GM21360 (cell line): ENCODE measurements around the gene IL15RA.

Source experiments
- ATAC-seq: cut with Tn5 transposase; IDR thresholded peaks from one replicate; pipeline ENCODE4 v1.9.1; 2021; ENCODE audit warnings: mild to moderate bottlenecking, moderate library complexity; ENCODE audit not compliant: unreplicated experiment

IL15RA gene, protein sequence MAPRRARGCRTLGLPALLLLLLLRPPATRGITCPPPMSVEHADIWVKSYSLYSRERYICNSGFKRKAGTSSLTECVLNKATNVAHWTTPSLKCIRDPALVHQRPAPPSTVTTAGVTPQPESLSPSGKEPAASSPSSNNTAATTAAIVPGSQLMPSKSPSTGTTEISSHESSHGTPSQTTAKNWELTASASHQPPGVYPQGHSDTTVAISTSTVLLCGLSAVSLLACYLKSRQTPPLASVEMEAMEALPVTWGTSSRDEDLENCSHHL

DNA sequence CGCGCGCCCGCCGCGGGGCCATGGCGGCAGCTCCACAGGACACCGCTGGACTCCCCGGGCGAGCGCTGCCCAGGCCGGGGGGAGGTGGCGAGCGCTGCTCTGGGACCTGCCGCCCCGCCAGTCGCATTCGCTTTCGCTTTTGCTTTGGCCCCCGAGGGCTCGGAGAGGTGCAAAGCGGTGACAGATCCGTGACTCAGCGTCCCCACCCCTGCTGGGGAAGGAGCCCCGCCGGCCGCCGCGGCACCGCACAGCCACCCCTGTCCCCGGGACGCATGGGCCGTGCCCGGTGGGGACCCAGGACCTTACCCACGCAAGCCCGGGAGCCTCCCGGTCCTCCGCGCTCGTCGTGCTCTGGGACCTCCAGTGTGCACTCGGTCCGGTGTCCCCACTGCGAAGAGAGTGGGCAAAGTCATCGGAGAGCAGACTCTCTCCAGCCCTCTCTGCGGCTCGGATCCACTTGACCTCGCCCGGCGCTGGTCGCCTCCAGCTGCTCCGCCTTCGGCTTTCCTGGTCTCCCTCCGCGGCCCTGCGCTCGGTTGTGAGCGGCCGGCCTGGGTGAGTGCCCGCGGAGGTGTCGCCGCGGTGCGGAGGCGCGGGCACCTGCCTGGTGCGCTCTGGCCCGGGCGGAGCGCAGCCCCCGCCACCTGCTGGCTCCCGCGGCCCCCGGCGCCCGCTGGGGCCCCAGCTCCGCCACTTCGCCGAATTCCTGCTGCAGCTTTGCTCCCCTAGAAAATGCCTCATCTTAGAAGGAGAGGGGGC lies at the start of gene IL15RA:
Gene IL15RA (minus strand): TSS at position 73 of the 759 bp plus-strand sequence. CDS start 51 bp downstream, at position 22.
- peak; percentile 60 for ATAC-seq

DNA sequence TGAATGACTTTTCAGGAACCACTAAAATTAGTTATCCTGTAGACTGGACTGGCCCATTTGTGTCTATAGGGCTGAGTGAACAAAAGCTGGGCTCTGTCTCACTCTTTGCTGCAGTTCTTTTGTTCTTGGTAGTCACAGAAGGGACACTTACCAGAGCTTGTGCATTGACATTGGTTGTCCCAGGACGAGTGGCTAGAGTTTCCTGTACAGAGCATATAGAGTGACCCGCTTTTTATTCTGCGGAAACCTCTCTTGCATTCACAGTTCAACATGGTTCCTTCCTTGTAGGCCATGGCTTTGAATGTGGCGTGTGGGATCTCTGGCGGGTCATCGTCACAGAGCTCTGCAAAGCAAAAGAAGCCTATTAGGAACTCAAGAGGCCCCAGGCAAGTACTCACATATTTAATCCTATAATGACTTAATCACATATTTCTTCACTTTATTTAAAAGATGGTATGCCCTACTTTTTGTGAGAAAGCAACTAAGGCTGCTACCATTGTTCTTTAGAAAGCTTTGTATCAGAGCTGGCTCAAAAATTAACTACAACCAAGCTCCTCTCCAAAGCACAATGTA lies 48.4 kb upstream of the IL15RA start:
- no peak for ATAC-seq

DNA sequence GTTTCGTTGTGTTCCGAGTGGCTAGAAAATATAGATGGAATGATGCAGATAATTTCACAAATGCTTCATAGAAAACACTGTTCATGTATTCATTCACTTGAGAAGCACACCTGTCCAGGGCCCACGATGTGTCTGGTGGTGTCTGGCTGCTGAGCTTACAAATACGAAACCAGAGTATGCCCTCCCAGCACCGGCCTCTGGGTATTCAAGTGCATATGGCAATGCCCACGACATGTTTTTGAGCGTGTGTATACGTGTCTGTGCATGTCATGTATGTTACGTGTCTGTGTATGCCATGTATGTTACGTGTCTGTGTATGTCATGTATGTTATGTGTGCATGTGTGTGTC lies 47.0 kb upstream of the IL15RA start:
- no peak for ATAC-seq

DNA sequence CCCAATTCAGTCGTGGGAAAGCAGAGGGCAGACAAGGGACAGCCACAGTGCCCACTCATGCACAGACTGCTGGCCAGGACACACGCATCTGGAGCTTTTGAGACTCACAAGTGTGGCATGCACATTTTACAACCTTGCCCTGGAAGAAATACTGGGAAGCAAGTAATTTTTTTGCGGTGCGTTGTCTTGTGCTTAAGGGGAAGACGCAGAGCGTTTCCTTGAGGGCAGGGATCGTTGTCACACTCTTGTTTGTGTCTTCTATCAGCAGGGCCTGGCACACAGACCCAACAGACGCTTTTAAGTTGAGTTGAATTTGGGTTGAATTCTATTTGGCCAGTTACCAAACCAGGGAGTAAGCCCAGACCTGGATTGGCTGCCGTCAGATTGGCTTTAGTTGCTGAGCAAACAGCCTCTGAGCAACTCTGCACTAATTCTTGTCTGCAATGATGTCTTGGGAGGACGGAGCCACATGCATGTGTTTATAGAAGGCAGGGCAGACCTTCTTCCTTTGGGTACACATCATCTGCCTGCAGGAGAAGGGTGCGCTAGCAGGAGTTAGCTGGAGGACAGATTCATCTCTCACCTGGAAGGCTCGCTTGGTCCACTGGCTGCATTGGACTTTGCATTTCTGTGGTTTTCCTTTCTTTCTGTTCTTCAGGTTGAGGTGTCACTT lies 46.5 kb upstream of the IL15RA start:
- ATAC-seq: no peak

DNA sequence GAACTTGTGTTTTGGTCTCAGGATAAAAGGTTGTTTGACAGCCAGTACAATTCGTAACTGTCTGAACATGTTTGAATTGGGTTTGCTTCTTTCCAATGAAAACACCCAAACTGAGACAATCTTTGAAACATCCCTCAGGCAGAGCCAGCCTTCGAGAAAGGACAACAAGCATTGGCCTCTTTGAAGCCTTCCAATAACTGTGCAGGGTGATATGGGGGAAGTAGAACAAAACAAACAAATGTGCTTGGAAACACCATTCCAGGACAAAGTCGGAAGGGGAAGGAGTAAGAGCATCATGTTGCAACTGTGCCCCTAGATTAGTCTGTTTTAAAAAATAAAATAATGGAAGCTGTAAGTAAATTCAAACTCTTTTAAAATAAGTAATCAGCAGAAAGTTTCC lies 45.3 kb upstream of the IL15RA start:
- no peak for ATAC-seq

DNA sequence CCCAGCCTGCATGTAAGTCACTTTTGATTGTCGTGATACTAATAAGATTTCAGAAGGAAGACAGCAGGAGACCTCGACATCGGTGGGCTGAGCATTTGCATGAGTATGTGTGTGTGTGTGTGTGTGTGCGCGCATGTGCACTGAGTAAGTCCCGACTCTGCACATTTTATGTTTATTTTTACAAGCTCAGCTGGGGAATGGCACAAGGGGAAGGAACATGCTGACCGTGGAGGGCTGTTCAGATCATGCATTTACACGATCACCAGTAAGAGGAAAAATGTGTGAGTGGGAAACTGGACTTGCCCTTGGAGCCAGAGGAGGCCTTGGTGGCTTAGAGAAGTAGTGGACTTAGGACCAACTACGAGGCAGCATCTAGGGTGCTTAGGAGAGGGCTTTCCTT lies 43.5 kb upstream of the IL15RA start:
- ATAC-seq: no peak

DNA sequence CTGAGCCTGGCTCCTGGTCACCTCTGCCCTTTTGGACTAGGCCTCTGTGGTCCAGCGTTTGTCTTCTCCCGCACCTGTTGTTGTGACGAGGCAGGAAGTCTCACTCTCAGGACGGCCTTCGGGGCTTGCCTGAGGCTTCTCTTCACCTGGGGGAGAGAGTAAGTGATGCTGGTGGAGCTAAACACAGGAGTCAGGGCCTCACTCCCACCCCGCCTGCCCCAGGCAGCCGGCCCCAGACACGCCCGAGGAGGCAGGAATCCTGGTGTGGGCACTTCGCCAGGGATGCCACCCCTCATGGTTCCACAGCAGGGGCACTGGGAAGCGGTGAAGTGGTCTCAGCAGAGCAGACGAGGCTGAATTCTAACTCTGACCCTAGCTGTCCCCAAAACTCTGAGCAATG lies 42.5 kb upstream of the IL15RA start:
- no peak for ATAC-seq

DNA sequence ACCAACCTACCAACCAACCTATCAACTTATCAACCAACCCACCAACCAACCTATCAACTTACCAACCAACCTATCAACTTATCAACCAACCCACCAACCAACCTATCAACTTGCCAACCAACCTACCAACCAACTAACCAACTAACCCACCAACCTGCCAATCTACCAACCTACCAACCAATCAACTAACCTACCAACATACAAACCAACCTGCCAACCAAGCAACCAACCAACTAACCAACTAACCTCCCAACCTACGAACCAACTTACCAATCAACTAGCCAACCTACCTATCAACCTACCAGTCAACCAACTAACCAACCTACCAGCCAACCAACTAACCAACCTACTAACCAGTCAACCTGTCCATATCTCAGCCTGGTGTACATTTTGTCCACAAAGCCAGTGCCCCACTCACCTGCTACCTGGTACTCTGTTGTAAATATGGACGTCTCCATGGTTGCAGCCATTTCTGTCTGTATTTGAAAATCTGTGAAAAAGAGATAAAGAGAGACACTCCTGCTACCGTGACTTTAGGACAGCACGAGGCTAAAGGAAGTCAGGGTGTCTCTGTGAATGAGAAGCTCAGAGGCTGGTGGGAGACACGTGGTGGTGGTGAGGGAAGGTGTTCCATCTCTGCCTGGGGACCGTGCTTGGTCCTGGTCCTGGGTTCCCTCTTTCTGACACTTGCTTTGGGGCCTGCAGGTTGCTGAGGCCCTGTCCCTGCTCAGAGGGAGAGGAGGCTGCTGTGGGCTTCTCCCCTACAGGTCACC lies 41.9 kb upstream of the IL15RA start:
- ATAC-seq: no peak

DNA sequence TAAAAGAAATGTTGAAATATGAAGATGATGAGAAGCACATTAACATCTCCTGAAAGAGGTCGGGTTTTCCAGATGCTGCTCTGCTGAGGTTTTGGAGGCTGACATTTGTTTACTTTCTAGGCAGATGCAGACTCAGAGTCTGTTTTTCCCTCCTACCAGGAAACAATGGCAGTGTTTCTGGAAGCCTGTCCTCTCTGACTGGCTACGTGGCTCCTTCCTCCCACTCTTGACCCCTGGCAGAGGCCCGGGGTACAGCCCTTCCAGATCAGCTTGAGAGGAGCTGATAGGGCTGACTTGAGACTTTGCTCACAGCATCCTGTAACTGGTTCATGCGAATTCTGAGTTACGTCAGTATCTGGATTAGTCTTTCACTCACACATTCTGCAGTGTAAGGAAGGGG lies 41.1 kb upstream of the IL15RA start:
- ATAC-seq: no peak

DNA sequence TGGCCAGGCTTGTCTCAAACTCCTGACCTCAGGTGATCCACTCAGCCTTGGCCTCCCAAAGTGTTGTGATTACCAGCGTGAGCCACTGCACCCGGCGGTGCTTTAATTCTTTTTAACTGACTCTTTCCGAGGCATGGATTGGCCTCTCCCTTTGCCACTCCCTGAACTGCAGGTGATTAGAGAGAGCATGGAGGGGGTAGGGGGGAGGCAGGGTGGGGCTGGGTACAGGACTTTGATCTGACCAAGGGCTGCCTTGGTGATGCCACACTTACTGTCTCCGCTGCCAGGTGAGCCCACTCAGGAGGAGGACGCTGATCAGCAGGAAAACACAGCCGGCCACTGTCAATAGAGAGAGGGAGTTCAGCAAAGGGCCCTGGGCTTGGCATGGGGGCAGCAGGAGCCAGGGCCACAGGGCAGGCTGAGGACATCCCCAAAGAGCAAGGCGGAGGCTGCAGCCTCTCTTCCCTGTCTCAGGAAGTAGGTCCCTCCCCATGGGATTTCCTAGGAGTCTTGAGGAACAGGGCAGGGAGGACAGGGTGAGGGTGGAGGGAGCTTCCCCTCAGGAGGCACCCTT lies 40.5 kb upstream of the IL15RA start:
- no peak for ATAC-seq

DNA sequence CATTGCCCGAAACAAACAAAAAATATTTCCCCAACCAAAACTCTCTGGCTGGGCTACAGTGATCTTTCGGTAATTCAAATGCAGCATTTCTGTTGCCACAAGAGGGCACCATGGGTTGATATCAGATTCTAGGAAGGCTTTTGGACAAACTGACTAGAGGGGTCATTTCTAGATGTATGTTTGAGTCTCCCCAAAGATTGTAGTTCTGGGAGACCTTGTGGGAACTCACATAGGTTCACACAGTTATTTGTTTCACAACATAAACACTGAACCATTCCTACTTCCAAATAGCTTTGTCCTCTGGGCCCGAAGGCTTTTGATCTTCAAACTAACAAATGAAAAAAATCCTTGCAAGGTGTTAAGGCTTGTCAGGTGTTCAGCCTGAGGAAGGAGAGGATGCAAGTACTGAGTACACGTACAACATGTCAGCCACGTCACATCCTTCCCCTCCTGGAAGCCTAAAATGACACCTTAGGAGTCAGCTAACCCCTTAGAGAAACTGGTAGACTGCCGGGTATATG lies 37.0 kb upstream of the IL15RA start:
- no peak for ATAC-seq

DNA sequence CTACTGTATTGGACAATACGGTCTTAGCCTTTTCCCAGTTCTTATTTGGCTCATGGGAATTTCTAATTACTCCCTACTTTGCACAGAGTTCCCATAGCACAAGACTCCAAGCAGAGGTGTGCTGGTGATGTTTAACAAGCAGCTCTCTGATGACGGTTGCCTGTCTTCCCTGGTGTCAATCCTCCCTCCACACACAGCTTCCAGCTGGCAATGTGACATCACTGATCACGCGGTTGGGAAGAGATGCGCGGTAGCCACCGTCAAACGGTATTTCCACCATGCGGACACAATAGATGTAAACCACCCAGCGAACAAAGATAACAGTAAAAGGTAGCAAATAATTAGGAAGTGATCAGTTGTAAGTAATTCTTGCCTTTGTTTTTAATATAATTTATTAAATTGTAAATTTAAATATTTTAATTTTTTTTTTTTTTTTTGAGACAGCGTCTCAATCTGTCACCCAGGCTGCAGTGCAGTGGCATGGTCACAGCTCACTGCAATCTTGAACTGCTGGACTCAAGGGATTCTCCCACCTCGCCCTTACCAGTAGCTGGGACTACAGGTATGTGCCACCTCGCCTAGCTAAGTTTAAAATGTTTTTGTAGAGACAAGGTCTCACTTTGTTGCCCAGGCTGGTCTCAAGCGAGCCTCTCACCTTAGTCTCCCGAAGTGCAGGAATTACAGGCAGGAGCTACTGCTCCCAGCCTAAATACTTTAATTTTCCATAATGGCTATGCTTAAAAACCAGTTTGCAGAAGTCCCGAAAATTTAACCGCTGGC lies 36.3 kb upstream of the IL15RA start:
- ATAC-seq: no peak

DNA sequence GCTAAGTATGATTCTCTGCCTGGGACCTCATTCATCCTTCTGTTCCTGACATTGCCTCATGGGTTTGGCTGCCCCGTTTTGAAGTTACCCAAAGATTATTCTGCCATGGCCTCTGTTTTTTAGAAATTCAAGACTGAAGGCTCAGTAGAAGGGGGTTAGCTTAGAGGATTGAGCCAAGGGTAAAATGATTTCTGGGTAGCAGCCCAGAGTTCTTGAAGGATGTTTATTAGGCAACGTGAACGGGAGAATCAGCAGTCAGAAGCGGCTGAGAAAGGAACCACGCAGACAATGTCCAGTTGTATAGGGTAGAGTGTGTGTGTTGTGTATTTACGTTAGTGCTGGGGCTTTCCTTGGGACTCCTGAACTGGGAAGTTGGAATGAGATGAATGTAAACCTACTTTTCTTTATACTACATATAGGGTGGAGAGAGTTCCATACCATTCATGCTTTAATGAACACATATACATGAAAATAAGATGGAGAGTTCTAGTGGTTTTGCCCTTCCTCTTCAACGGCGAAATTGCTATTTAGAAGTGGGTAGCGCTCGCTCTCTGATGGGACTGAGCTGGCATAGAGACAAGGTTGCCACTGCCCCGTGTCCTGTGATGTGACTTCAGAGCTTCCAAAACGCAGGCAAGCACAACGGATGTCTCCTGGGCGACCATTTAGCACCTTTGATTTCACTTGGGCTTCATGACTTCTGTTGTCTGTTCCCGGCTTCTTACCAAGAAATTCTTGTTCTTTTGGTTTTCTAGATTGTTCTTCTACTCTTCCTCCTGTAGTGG lies 35.0 kb upstream of the IL15RA start:
- no peak for ATAC-seq

DNA sequence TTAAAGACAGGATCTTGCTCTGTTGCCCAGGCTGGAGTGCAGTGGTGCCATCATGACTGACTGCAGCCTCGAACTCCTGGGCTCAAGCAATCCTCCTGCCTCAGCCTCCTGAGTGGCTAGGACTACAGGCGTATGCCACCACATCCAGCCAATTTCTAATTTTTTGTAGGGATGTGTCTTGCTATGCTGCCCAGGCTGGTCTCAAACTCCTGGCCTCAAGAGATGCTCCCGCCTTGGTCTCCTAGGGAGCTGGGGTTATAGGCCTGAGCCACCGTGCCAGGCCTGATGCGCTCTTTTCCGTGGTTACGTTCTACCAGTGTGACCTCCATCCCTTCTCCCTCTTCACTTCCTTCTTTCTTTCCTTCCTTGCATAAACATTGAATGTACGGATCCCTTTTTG lies 34.2 kb upstream of the IL15RA start:
- no peak for ATAC-seq

DNA sequence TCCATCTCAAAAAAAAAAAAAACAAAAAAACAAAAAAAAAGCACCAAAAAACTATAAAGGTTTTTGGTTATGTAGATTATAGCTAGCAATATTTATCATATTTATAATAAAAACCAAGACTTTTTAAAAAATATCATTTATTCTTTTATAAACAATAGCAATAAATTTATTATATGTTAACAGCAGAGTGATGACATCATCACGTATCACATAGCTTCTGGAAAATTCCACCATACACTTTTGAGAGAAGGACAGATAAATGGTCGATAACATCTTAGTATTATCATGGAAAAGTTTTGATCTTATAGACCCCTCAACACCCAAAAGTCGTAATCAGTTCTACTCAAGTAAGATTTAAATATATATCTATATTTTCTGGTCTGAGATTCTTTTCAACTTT lies 33.2 kb upstream of the IL15RA start:
- no peak for ATAC-seq

DNA sequence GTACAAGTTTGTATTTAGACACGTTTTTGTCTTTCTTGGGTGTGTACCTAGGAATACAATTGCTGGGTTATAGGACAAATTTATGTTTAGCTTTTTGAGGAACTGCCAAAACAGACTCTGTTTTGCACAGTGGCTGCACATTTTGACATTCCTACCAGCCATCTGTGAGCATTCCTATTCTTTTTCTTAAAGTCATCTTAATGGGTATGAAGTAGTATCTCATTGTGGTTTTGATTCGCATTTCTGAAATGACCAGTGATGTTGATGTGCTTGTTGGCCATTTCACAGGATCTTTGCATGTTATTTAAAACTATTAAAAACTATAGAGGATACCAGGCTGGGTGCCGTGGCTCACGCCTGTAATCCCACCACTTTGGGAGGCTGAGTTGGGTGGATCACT lies 32.6 kb upstream of the IL15RA start:
- ATAC-seq: no peak

DNA sequence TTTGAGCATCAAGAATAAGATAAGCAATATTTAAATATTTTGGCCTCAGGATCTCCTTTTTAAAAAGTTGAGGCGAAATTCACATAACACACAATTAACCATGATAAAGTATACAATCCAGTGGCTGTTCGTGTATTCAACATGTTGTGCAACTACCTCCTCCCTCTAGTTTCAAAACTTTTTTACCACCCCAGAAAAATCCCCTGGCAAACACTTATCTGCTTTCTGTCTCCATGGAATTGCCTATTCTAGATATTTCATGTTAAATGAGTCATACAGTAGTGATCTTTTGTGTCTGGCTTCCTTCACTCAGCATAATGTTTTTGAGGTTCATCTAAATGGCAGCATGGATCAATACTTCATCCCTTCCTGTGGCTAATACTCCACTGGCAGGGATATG lies 31.8 kb upstream of the IL15RA start:
- no peak for ATAC-seq

DNA sequence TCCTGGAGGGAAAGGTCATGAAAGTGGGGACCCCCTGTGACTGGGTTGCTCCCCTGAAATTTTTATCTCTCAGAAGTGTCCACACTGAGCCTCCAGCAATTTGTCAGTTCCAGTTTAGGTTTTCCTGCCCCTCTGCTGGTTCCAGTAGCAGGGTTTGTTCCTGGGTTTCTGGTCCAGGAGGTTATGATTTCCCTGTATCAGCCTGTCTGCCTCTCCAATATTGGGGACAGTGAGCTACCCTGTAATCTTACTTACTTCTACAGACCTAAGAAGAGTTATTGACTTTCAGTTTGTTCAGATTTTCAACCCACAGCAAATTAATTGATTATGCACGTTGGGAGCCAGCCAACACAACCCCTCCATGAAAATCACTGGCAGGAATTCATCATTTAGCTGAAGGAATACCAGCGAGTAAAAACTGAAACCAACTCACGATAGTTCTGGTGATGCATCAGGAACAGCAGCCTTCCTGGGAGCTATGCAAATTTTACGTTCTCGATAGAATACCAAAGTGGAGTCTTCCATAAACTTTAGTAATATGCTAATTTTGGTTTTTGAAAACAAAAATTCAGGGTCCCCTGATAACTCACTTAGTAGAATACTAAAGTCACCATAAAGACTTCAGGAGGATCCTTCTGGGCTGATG lies 31.3 kb upstream of the IL15RA start:
- ATAC-seq: no peak
